Upper lobe of left lung (tissue), 6 donors: Measurements from ENCODE around the gene EYS. TPM values are rescaled to one million over a fixed set of nuclear protein-coding genes. Genes with fewer than 3 reads are reported as not detected.
A peak's percentile ranks its signal among the peaks of the same experiment; 100 is the strongest.
"Not testable (repeated sequence)": the region's sequence is repeated elsewhere in the genome, so short reads cannot be mapped to it uniquely, and the experiment has no call there.

Source experiments
- ATAC-seq, 2 donors: fragments of 200-7000 bp; cut with Tn5 transposase; one replicate each; pipeline ENCODE4 v1.9.1; 2022; ENCODE audit warnings: mild to moderate bottlenecking in 2 of 2, moderate library complexity in 2 of 2; ENCODE audit not compliant: low FRiP score in 2 of 2
- DNase-seq, 2 donors: peaks; one replicate each; pipeline ENCODE4 v3.0.0-alpha.2; 2019 to 2020
- H3K27ac ChIP-seq, 4 donors: fragments of 200-600 bp; sonication (generic); one replicate each; pipeline ENCODE4 v1.5.1; 2016 to 2019
- H3K27me3 ChIP-seq, 4 donors: fragments of 200-600 bp; sonication (generic); one replicate each; pipeline ENCODE4 v1.5.1; 2017 to 2019
- H3K36me3 ChIP-seq, 4 donors: fragments of 200-600 bp; sonication (generic); one replicate each; pipeline ENCODE4 v1.5.1; 2016 to 2019
- H3K4me1 ChIP-seq, 4 donors: fragments of 200-600 bp; sonication (generic); one replicate each; pipeline ENCODE4 v1.5.1; 2018 to 2019
- H3K4me3 ChIP-seq, 4 donors: fragments of 200-600 bp; sonication (generic); one replicate each; pipeline ENCODE4 v1.5.1; 2017 to 2019; ENCODE audit warnings: mild to moderate bottlenecking in 2 of 4, moderate library complexity in 1 of 4
- H3K9me3 ChIP-seq, 4 donors: fragments of 200-600 bp; sonication (generic); one replicate each; pipeline ENCODE4 v1.5.1; 2018 to 2019
- EP300 ChIP-seq, 4 donors: sonication (generic); formaldehyde crosslinking; IDR thresholded peaks; one replicate each; pipeline ENCODE4 v1.5.1; 2017; ENCODE audit warnings: antibody characterized with exemption in 4 of 4, control low read depth in 2 of 4
- POLR2A ChIP-seq, 4 donors: fragments of 450-650 bp; IDR thresholded peaks; one replicate each; pipeline ENCODE4 v1.5.1; 2016 to 2017; ENCODE audit warnings: antibody characterized with exemption in 4 of 4, mild to moderate bottlenecking in 2 of 4
- POLR2AphosphoS5 ChIP-seq, 2 donors: sonication (generic); formaldehyde crosslinking; IDR thresholded peaks; one replicate each; pipeline ENCODE4 v1.5.1; 2017; ENCODE audit warnings: antibody characterized with exemption in 2 of 2
- WGBS, 2 donors: methylation state at CpG; one replicate each; pipeline ENCODE4 v1.1.5; 2017 to 2018; 5-methylcytosine and 5-hydroxymethylcytosine counted together
- total RNA-seq, 6 donors: library from RNA; depleted of rRNA in 4 of 6; stranded (reverse); fragments of >200 nt in 4 of 6; gene quantifications; one replicate each; pipeline versions ENCODE4 v1.1.0 to v1.2.1, GENCODE V29; 2016 to 2021
- TF ChIP-seq, protein P1 (sequence below), 6 experiments: fragments of 450-650 bp in 4 of 6; fragments of 200-600 bp in 2 of 6; sonication (generic) in 2 of 6; IDR thresholded peaks; one replicate each; pipeline ENCODE4 v1.5.1; 2016 to 2019; ENCODE audit warnings: antibody characterized with exemption in 6 of 6
- donor health status: DM: no; HTN: no; CAD: no; lungs with moderate emphysema.
- donor health status: DM: no; HTN: yes; CAD: no; lungs with severe emphysema.

Gene EYS
- total RNA-seq, 6 donors from 2014 or later: under 0.01 to 0.46 (median 0.28) TPM; not detected in 2

DNA sequence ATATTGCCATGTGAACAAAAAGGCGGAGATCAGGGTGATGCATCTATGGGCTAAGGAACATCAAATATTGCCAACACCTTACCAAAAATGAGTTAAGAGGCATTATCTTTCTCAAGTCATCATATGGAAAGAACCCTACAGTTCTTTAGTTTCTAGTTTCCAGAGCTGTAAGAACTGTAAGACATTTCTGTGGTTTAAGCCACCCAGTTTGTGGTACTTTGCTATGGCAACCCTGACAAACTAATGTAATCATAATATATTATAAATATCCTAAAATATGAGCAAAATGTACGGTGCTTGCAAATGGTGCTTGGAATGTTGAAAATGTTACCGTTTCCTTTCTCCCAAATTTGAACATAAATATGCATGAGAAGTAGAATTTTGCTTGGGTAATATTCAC lies 1721.8 kb downstream of the EYS start:
- Histone ChIP-seq H3K36me3 (no peaks in the 10 kb centered on the region), H3K4me1 (no peaks in the 10 kb centered on the region), H3K9me3 (no peaks in the 10 kb centered on the region), H3K4me3 (no peak overlapping the region), H3K27me3 (no peaks in the 10 kb centered on the region), H3K27ac (no peak overlapping the region)
- ATAC-seq: no peak
- WGBS, 2 donors: 80 to 90% methylated on average over 3 of the region's 3 CpGs
- TF ChIP-seq POLR2AphosphoS5 (IDR thresholded peaks at IDR 0.05): no peak
- TF ChIP-seq POLR2A (IDR thresholded peaks at IDR 0.05): no peak
- TF ChIP-seq, protein P1, sequence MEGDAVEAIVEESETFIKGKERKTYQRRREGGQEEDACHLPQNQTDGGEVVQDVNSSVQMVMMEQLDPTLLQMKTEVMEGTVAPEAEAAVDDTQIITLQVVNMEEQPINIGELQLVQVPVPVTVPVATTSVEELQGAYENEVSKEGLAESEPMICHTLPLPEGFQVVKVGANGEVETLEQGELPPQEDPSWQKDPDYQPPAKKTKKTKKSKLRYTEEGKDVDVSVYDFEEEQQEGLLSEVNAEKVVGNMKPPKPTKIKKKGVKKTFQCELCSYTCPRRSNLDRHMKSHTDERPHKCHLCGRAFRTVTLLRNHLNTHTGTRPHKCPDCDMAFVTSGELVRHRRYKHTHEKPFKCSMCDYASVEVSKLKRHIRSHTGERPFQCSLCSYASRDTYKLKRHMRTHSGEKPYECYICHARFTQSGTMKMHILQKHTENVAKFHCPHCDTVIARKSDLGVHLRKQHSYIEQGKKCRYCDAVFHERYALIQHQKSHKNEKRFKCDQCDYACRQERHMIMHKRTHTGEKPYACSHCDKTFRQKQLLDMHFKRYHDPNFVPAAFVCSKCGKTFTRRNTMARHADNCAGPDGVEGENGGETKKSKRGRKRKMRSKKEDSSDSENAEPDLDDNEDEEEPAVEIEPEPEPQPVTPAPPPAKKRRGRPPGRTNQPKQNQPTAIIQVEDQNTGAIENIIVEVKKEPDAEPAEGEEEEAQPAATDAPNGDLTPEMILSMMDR (IDR thresholded peaks at IDR 0.05): no peak
- TF ChIP-seq EP300 (IDR thresholded peaks at IDR 0.05): no peak
- DNase-seq: no peak

DNA sequence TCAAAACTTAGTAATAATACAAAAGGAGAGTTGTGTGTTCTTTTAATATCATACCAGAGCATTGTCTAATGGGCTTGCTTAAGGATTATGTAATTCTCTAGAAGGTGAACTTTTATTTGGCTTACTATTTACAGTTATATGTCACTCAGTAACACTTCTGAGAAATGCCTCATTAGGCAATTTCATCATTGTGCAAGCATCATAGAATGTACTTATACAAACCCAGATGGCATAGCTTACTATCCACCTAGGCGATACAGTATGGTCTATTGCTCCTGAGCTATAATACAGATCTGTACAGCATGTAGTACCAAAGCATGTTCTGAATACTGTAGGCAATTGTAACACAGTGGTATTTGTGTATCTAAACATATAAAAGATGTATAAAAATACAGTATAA lies 1731.3 kb downstream of the EYS start:
- DNase-seq (no peak), ATAC-seq (peak in 1 of 2 donors; percentile 15)
- H3K4me1 ChIP-seq: no peaks in the 10 kb centered on the region
- no peak for TF ChIP-seq POLR2A (IDR thresholded peaks at IDR 0.05)
- no peak for TF ChIP-seq POLR2AphosphoS5 (IDR thresholded peaks at IDR 0.05)
- TF ChIP-seq, protein P1 (IDR thresholded peaks at IDR 0.05): no peak
- no peak for TF ChIP-seq EP300 (IDR thresholded peaks at IDR 0.05)
- H3K27me3 ChIP-seq: no peaks in the 10 kb centered on the region
- WGBS, 2 donors: 0 to 26% methylated on average over 1 of the region's 1 CpG
- no peaks in the 10 kb centered on the region for H3K36me3 ChIP-seq
- H3K27ac ChIP-seq: no peak overlapping the region
- H3K9me3 ChIP-seq: no peaks in the 10 kb centered on the region
- H3K4me3 ChIP-seq: no peak overlapping the region

DNA sequence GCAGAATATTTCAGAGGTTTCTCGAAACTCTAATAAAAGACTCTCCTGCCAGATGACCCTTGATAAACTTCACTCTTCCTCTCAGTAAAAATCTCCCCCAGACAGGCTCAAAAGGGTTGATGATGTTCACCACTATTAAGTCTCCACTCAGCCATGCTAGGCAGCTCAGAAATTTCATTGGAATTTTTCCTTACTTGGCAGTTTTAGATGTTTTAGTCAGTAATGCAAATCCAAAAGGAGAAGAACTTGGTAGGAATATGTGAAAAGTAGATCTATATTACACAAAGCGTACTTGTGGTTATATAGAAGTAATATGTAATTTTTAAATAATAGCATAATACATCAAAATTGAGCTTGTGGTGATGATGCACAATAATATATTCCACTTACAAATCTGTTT lies 1738.4 kb downstream of the EYS start:
- Histone ChIP-seq H3K4me3 (no peak overlapping the region), H3K27ac (no peak overlapping the region), H3K9me3 (no peaks in the 10 kb centered on the region), H3K36me3 (no peaks in the 10 kb centered on the region), H3K4me1 (no peaks in the 10 kb centered on the region), H3K27me3 (no peaks in the 10 kb centered on the region)
- DNase-seq: no peak
- WGBS, 2 donors: 71 to 74% methylated on average over 2 of the region's 2 CpGs
- no peak for ATAC-seq
- TF ChIP-seq EP300 (IDR thresholded peaks at IDR 0.05) (no peak), POLR2A (IDR thresholded peaks at IDR 0.05) (no peak), POLR2AphosphoS5 (IDR thresholded peaks at IDR 0.05) (no peak)
- TF ChIP-seq, protein P1 (IDR thresholded peaks at IDR 0.05): no peak

DNA sequence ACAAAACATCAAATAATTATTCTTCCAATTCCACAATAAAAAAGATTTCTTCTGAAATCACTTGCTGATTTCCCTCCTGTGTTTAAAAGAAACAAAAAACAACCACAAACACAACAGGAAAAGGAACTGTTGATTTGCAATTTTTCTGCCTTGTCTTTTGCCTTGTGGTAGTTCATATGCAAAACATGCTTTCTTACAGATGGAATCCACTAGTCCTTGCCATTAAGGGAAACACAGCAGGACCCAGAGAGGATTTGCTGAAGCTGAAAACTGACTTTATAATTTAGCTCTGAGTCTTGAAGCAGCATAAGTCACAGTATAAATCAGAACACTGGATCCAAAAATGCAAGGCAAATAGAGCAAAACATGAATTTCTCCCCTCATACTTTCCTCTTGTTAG lies 1742.7 kb downstream of the EYS start:
- Histone ChIP-seq H3K4me3 (no peak overlapping the region), H3K27me3 (no peaks in the 10 kb centered on the region), H3K27ac (no peak overlapping the region), H3K9me3 (no peaks in the 10 kb centered on the region), H3K36me3 (no peaks in the 10 kb centered on the region), H3K4me1 (no peaks in the 10 kb centered on the region)
- no peak for ATAC-seq
- TF ChIP-seq POLR2A (IDR thresholded peaks at IDR 0.05) (no peak), EP300 (IDR thresholded peaks at IDR 0.05) (no peak), POLR2AphosphoS5 (IDR thresholded peaks at IDR 0.05) (no peak)
- TF ChIP-seq, protein P1 (IDR thresholded peaks at IDR 0.05): no peak
- DNase-seq: no peak

DNA sequence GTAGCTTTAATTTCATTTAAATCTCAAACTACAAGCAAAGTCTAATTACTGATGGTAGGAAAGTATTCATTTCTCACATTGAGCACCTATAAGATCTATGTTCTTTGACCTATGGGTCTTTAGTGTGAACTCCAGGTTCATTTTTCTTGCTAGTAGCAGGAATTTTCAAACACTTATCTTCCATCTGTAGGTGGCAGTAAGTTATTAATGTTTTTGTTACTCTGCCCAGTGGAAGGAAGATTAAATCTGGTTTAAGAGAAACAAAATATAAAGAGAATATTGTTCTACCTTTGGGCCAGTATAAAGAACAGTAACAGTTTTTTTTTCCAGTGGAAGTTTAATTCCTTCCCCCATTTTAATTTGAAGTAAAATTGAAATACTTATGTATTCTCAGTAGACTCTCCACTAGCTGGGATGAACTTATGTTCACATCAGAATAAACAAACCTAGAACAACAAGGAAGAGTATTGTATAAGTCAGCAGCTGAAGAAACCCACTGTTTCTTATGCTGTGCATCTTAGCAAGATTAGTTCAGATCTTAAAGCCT lies 1743.2 kb downstream of the EYS start:
- H3K4me3 ChIP-seq: no peak overlapping the region
- ATAC-seq: no peak

DNA sequence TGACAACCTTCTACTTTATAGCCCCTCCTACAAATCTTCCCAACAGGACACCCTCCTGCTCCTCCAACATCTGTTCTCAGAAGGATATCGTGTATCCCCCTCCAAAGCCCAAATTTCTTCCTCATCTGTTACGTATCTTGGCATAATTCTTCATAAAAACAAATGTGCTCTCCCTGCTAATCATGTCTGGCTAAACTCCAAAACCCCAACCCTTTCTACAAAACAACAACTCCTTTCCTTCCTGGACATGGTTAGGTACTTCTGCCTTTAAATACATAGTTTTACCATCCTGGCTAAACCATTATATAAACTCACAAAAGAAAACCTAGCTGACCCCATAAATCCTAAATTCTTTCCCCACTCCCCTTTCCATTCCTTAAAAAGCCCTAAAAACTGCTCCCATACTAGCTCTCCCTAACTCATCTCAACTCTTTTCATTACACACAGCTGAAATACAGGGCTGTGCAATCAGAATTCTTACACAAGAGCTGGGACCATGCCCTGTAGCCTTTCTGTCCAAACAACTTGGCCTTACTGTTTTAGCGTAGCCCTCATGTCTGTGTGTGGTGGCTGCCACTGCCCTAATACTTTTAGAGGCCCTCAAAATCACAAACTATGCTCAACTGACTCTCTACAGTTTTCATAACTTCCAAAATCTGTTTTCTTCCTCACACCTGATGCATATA lies 1753.5 kb downstream of the EYS start:
- H3K4me1 ChIP-seq, H3K9me3 ChIP-seq, H3K4me3 ChIP-seq, H3K27ac ChIP-seq, DNase-seq, ATAC-seq, H3K36me3 ChIP-seq, H3K27me3 ChIP-seq: not testable (repeated sequence)
- 38 to 55% methylated on average over 3 of the region's 3 CpGs for WGBS, 2 donors

More for the DNA sequence above, 1743.2 kb downstream of the EYS start:
- H3K36me3 ChIP-seq: no peaks in the 10 kb centered on the region
- H3K27ac ChIP-seq: no peak overlapping the region
- no peaks in the 10 kb centered on the region for H3K27me3 ChIP-seq
- DNase-seq: no peak
- H3K9me3 ChIP-seq: no peaks in the 10 kb centered on the region
- TF ChIP-seq POLR2AphosphoS5 (IDR thresholded peaks at IDR 0.05) (no peak), POLR2A (IDR thresholded peaks at IDR 0.05) (no peak), EP300 (IDR thresholded peaks at IDR 0.05) (no peak)
- TF ChIP-seq, protein P1 (IDR thresholded peaks at IDR 0.05): no peak
- no peaks in the 10 kb centered on the region for H3K4me1 ChIP-seq
